CD4-positive, alpha-beta T cell treated with Interleukin-15 for 4 hours (primary cell): ENCODE data around the gene BMP7.
"Not testable (repeated sequence)": the region's sequence is repeated elsewhere in the genome, so short reads cannot be mapped to it uniquely, and the experiment has no call there.

ENCODE experiments used
- DNase-seq: peaks from one replicate; pipeline ENCODE4 v3.0.0-alpha.2; 2020; ENCODE audit warnings: low spot score

Gene BMP7

GRCh38 chr20:57265336-57265996 is 975 bp downstream of the BMP7 start:
- no peak for DNase-seq

DNA sequence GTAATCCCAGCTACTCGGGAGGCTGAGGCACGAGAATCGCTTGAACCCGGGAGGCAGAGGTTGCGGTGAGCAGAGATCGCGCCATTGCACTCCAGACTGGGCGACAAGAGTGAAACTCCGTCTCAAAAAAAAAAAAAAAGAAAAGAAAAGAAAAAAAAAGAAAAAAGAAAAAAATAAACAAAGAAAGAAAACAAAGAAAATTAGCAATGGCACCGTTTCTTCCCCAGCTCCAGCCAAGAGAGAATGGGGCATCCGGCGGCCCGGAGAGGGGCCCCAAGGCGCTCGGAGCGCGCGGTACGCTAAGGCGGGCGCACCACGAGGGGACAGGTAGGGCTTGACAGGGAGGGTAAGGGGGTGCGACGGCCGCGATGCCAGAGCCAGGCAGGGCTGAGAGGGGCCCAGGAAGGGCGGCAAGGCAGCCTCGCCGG is 1.5 kb downstream of the BMP7 start:
- not testable (repeated sequence) for DNase-seq

DNA sequence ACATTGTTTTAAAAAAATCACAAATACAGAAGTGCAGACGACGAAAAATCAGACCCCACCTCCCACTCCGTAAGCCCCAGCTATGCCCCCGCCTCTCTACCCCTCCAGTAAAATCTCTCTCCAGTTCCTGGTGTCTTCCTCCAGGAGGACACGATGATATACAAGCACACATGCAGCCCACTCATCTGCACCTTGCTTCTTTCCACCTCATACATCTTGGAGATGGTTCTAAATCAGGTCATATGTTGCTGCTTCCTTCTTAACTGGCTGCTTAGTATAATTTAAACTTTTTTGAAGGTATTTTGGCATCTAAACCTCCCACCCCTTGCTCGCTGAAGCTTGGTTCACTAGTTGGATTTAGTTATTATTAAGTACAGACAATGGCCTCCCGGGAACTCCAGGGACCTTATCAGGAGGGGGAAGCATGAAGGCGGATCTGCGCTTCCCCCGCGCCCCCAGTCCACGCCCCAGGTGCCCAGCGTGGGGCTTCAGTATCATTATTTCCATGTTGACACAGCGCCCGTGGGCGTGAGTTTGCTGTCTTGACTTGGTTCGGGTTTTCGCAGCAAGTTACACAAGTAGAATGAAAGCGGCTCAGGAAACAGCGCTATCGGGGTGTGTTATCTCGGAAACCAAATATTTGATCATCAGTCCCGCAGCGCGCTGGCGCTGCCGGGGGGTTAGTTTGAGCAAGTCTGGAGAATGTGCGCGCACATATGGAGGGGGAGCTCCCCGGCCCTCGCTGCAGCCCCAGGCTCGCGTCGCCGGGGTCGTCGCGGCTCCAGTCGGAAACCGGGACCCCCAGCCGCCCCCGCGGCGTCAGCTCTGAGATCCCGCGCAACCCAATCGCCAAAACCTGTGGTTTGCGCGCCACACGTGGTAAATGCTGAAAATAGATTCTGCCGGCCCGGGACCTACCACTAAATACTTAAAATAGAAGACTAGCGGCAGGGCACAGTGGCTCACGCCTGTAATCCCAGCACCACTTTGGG is 2.3 kb downstream of the BMP7 start:
- DNase-seq, result no peak

GRCh38 chr20:57262784-57263609 is 3.4 kb downstream of the BMP7 start:
- no peak for DNase-seq

DNA sequence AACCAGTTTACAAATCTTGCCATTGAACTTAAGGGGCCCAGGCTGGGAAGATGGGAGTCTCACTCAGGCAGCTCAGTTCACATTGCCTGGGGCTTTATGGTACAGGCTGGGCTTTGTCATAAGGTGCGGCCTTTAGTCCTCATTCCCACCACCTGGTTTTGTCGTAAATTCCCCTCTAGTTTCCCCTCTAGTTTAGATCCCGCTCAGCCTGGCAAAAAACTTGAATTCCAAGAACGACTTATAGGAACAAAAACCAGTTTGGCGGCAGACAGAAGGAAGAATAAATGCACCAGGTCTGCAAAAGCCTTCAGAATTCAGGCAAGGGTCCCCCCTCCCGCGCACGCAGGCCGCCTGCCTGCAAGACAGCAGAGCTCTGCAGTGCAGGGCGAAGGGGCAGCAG is 4.1 kb downstream of the BMP7 start:
- no peak for DNase-seq

DNA sequence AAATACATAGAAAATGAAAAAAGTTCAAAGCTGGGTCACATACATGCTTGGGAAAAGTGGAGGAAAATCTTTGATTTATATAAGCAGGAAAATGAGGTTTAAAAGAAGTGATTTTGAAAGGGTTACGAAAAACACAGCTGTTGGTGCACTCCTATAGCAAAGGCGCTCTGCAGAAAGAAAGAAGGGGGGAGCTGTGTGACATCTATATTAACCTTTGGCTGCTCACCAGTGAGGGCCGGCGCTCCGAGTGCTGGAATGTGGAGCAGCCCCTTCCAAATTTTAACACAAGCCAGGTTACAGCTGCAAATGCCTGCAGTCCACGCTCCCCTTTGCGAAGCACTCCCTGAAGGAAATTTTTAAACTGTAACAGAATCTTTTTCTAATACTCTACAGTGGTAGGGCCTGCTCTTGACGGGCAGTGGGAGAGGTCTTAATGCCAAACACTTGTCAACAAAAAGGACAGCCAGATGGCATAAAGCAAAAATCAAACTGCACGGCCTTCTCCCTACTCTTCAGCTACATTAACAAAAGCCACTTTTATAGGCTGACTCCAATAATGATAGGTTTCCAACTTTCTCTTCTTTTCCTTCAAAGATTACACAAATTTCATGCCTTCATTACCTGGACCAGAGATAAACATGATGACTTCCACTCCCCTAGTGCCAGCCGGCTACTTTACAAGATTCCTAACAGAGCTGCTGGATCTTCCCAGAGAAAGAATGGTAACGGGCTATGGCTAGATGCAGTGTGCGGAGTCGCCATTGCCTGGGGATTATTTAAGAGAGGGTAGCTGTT is 4.8 kb downstream of the BMP7 start:
- DNase-seq, result no peak

GRCh38 chr20:57260934-57261333 is 5.5 kb downstream of the BMP7 start:
- no peak for DNase-seq

GRCh38 chr20:57259938-57260921 is 6.2 kb downstream of the BMP7 start:
- DNase-seq, result no peak

GRCh38 chr20:57259121-57259937 is 7.1 kb downstream of the BMP7 start:
- DNase-seq, result no peak

DNA sequence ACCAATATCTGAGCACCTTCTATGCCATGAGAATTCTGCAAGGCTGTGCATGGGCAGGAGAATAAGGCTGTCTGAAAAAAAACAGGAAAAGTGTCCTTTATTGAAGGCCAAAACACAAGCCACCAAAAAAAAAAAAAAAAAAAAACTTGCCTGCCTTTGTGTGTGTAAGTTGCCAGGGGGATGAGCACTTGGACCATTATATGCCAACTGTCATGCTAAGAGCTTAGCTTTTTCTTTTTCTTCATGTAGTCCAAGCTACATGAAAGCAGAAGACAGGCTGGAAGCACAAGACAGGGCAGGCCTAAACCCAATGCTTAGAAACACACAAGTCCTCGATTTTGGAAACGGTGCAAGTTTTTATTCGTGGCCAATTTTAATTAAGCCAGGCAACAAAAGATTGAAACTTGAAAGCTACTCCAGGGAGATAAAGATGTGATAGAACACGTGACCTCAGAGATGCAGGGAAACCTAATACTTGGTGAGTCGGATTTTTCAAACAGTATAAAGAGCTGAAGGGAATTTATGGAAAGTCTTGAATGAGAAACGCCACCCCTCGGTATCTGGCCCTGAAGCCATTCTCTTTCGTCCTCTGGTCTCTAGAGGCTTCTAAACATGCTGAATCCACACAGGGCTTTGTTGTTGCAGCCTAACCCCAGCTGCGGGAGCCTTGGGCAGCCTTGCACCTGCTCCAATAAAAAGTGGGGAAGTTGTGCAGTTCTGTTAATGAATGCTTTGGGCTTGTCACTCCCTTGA is 8.6 kb downstream of the BMP7 start:
- DNase-seq, result no peak

DNA sequence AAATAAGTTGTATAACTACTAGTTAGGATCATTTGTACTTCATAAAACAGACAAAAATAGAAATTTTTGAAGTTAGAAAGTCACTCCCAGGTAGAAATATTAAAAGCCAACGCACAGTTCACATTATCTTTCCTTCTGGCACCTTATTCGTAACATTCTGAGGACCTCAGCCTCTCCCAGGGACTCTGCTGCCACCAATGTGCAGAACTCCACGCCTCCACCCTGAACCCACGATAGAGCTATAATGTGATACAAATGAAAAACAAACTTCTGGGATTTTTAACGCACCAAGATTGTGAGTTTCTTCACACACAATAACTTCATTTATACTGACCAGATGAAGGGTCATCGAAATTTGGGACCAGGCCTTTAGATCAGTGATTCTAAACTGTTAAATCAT is 9.5 kb downstream of the BMP7 start:
- DNase-seq, result no peak

DNA sequence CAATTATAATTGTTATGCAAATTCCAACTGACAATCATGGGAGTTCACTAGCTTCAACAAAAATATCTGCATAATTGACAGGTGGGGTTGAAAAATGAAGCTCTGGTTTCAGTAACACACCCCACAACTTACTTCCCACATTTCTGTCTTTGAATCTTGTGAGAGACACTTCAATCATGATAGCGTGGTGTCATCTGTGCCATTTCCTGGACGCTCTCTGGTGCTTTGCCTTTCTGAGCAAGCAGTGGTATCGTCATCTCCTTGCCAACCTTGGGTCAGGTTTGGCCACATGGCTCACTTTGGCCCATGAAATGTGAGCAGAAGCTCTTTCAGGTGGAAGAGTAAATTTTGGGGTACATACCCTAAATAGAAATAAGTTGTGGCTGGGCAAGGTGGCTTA is 10.2 kb downstream of the BMP7 start:
- no peak for DNase-seq

- DNase-seq, result no peak
Observed at GRCh38 chr20:57255183-57255582, 11.3 kb downstream of the BMP7 start.

GRCh38 chr20:57252559-57253162 is 13.8 kb downstream of the BMP7 start:
- DNase-seq, result no peak

DNA sequence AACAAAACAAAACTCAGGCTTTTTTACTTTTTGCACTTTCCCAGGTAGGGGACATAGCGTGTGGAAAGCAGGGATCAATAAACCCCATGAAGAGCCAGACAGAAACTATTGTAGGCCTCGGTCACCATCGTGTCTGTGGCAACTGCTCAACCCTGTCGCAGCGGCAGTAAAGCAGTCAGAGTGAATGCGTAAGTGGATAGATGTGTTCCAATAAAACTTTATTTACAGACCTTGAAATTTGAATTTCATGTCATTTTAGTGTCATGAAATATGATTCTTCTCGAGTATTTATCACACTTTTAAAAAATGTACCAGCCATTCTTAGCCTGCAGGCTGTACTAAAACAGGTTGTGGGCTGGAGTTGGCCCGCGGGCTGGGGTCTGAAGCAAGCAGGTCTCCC is 14.5 kb downstream of the BMP7 start:
- DNase-seq, result no peak

GRCh38 chr20:57251344-57251743 is 15.1 kb downstream of the BMP7 start:
- DNase-seq, result no peak

GRCh38 chr20:57250607-57251343 is 15.7 kb downstream of the BMP7 start:
- DNase-seq, result no peak

GRCh38 chr20:57249772-57250171 is 16.7 kb downstream of the BMP7 start:
- DNase-seq, result no peak
